ENCODE results near the gene NUB1. TPM values are rescaled to one million over a fixed set of nuclear protein-coding genes. Genes with fewer than 3 reads are reported as not detected.

The NUB1 gene
- polyA plus RNA-seq, 1 donor (not counting 4 experiments of a cell fraction or from before 2014, with no cell fraction given) = 34.6 TPM

- Histone ChIP-seq H4K20me1 (ENCODE audit: control insufficient read depth, extremely low read depth, insufficient read depth, low read length) (peaks cover 3% of the 10 kb centered on the region), H3K27me3 (ENCODE audit: control insufficient read depth, extremely low read depth, insufficient read depth, low read length) (peaks cover 58% of the 10 kb centered on the region), H3K9ac (ENCODE audit: control insufficient read depth, extremely low read depth, insufficient read depth, low read length) (no peak overlapping the region), H3K27ac (ENCODE audit: control insufficient read depth, insufficient read depth, low read length) (no peak overlapping the region), H3K36me3 (ENCODE audit: control insufficient read depth in 2 of 2, extremely low read depth in 1 of 2, insufficient read depth in 2 of 2, low read length in 2 of 2) (no peaks in the 10 kb centered on the region), H2AFZ (ENCODE audit: control insufficient read depth, low read length) (no peak overlapping the region), H3K4me2 (ENCODE audit: control insufficient read depth, extremely low read depth, insufficient read depth, low read depth, low read length) (no peak overlapping the region), H3K4me1 (ENCODE audit: control insufficient read depth, extremely low read depth, insufficient read depth, low read length) (no peaks in the 10 kb centered on the region), H3K79me2 (ENCODE audit: control insufficient read depth, insufficient read depth, low read length) (no peaks in the 10 kb centered on the region), H3K9me3 (ENCODE audit: control insufficient read depth, low read depth, low read length) (no peaks in the 10 kb centered on the region), H3K9me1 (ENCODE audit: control insufficient read depth, extremely low read depth, insufficient read depth, low read length) (no peaks in the 10 kb centered on the region), H3K4me3 (ENCODE audit: control insufficient read depth in 2 of 3, extremely low read depth in 1 of 3, insufficient read depth in 2 of 3, low read depth in 1 of 3, low read length in 3 of 3) (no peak overlapping the region)
- dilution Hi-C loops (cut with MboI; ENCODE audit: extremely low pct_ligation_motif_present, low sequenced_read_pairs) = no loop called here
- TF ChIP-seq EZH2 (IDR thresholded peaks at IDR 0.05; ENCODE audit: low read length) = peak; percentile 74
- TF ChIP-seq, protein P1, sequence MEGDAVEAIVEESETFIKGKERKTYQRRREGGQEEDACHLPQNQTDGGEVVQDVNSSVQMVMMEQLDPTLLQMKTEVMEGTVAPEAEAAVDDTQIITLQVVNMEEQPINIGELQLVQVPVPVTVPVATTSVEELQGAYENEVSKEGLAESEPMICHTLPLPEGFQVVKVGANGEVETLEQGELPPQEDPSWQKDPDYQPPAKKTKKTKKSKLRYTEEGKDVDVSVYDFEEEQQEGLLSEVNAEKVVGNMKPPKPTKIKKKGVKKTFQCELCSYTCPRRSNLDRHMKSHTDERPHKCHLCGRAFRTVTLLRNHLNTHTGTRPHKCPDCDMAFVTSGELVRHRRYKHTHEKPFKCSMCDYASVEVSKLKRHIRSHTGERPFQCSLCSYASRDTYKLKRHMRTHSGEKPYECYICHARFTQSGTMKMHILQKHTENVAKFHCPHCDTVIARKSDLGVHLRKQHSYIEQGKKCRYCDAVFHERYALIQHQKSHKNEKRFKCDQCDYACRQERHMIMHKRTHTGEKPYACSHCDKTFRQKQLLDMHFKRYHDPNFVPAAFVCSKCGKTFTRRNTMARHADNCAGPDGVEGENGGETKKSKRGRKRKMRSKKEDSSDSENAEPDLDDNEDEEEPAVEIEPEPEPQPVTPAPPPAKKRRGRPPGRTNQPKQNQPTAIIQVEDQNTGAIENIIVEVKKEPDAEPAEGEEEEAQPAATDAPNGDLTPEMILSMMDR (optimal IDR thresholded peaks at IDR 0.05 in 1 of 3, IDR thresholded peaks at IDR 0.05 in 1 of 3, conservative IDR thresholded peaks at IDR 0.05 in 1 of 3; ENCODE audit: extremely low read depth in 1 of 3, insufficient read depth in 2 of 3, low read length in 3 of 3) = no peak
- FAIRE-seq (no peak), DNase-seq (ENCODE audit: low read depth, low spot score) (no peak)
Measured at GRCh38 chr7:151410405-151411390, 69.1 kb downstream of the NUB1 start.

DNA sequence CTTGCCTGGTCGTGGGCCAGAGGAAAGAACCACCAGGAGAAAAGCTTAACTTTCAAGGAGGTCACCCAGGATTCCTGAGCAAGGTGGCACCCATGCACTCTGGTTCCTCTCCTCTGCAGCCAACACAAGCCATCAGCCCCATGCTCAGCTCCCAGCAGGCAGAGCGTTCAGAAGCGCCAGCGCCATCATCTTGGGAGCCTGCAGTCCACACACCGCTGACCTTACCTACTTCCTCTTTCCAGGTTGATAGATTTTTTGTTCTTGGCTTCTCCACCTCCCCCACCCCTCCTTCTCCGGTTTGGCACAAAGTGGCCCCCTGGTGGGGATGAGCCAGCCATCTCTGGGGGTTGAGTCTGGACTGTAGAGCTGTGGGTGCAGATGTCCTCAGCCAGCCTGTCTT lies 69.9 kb downstream of the NUB1 start:
- Histone ChIP-seq H4K20me1 (ENCODE audit: control insufficient read depth, extremely low read depth, insufficient read depth, low read length) (peaks cover 3% of the 10 kb centered on the region), H3K79me2 (ENCODE audit: control insufficient read depth, insufficient read depth, low read length) (no peaks in the 10 kb centered on the region), H2AFZ (ENCODE audit: control insufficient read depth, low read length) (no peak overlapping the region), H3K4me1 (ENCODE audit: control insufficient read depth, extremely low read depth, insufficient read depth, low read length) (no peaks in the 10 kb centered on the region), H3K4me2 (ENCODE audit: control insufficient read depth, extremely low read depth, insufficient read depth, low read depth, low read length) (no peak overlapping the region), H3K9me1 (ENCODE audit: control insufficient read depth, extremely low read depth, insufficient read depth, low read length) (no peaks in the 10 kb centered on the region), H3K36me3 (ENCODE audit: control insufficient read depth in 2 of 2, extremely low read depth in 1 of 2, insufficient read depth in 2 of 2, low read length in 2 of 2) (no peaks in the 10 kb centered on the region), H3K27ac (ENCODE audit: control insufficient read depth, insufficient read depth, low read length) (no peak overlapping the region), H3K9ac (ENCODE audit: control insufficient read depth, extremely low read depth, insufficient read depth, low read length) (no peak overlapping the region), H3K9me3 (ENCODE audit: control insufficient read depth, low read depth, low read length) (no peaks in the 10 kb centered on the region), H3K27me3 (ENCODE audit: control insufficient read depth, extremely low read depth, insufficient read depth, low read length) (peaks cover 63% of the 10 kb centered on the region), H3K4me3 (ENCODE audit: control insufficient read depth in 2 of 3, extremely low read depth in 1 of 3, insufficient read depth in 2 of 3, low read depth in 1 of 3, low read length in 3 of 3) (no peak overlapping the region)
- DNase-seq (ENCODE audit: low read depth, low spot score) = no peak
- FAIRE-seq = no peak
- TF ChIP-seq EZH2 (IDR thresholded peaks at IDR 0.05; ENCODE audit: low read length) = no peak
- dilution Hi-C loops (cut with MboI; ENCODE audit: extremely low pct_ligation_motif_present, low sequenced_read_pairs) = no loop called here
